HG03025 (cell line): ENCODE results near the gene NARF.
"Not testable (repeated sequence)": the region's sequence is repeated elsewhere in the genome, so short reads cannot be mapped to it uniquely, and the experiment has no call there.

Source experiments
- ATAC-seq: cut with Tn5 transposase; IDR thresholded peaks from one replicate; pipeline ENCODE4 v1.9.1; 2021; ENCODE audit warnings: mild to moderate bottlenecking, moderate library complexity; ENCODE audit not compliant: unreplicated experiment, low FRiP score

The NARF gene

GRCh38 chr17:82458179-82458884 is at the start of gene NARF:
Gene NARF, plus strand, starts transcription at chr17:82458741. Its CDS starts 63 bp downstream, at chr17:82458804.
- peak; percentile 87 for ATAC-seq

DNA sequence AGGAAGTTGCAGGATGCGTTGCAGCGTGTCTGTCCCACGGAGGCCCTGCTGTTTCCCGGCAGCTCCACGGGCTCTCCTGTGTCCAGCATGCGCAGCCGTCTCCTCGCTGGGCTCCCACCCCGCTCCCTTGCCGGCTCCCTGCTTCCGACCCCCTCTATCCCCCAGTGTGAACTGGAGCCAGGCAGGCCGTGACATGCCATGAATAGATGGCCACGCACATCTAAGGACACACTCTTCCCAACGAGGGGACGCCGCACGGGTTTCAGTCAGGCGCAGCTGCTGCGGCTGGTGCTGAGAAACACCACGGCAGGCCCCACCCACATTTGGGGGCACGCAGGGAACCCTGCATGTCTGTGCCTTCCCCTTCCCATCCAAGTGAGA is 49.6 kb upstream of the NARF start:
- ATAC-seq, result no peak

DNA sequence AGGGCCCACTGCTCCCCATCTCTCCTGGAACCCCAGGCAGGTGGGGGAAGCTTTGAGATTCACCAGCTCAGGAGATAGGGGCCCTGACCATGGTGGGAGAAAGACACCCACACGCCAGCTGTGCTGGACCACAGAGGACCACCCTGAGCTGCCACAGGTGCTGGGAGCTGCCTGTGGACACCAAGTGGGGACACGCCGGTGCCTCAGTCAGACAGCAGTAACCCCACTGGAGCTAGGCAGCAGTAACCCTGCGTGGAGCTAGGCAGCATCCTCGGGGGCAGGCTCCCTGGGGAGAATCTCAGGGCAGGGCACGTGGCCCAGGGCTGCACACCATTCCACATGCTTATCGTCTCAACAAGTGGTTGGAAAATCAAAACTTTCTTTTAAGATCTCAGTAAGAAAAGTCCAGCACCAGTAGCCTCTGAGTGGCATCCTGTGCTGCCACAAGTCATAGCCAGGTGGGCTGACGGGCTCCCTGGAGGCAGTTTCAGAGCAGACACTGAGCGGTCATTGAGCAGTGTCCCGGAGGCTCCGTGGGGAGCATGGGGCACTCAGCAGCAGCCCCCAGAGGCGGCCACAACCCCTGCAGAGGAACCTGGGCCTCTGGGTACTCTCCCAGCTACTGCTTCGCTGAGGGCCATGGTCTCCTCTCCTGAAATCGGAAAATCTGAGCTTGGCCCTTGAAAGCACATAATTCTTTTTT is 48.4 kb upstream of the NARF start:
- ATAC-seq, result no peak

GRCh38 chr17:82411396-82412053 is 47.0 kb upstream of the NARF start:
- ATAC-seq, result no peak

DNA sequence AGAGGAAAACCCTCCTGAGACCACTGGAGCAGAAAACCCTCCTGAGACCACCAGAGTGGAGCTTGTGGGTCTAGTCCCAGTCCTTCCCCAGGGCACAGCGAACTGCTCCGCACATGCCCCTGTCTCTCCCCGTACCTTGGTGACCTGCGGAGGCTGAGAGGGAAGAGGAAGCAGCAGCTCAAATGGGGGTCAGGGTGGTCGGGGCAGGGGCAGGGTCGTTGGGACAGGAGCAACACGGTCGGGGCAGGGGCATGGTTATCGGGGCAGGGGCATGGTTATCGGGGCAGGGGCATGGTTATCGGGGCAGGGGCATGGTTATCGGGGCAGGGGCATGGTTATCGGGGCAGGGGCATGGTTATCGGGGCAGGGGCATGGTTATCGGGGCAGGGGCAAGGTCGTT is 46.5 kb upstream of the NARF start:
- not testable (repeated sequence) for ATAC-seq

GRCh38 chr17:82412535-82413520 is 45.7 kb upstream of the NARF start:
- ATAC-seq, result no peak

- ATAC-seq, result no peak
Observed at GRCh38 chr17:82414548-82415281, 43.8 kb upstream of the NARF start.

- no peak for ATAC-seq
Observed at GRCh38 chr17:82415336-82415735, 43.2 kb upstream of the NARF start.

- no peak for ATAC-seq
Observed at GRCh38 chr17:82415786-82416185, 42.8 kb upstream of the NARF start.

- ATAC-seq, result no peak
Observed at GRCh38 chr17:82416264-82416663, 42.3 kb upstream of the NARF start.

DNA sequence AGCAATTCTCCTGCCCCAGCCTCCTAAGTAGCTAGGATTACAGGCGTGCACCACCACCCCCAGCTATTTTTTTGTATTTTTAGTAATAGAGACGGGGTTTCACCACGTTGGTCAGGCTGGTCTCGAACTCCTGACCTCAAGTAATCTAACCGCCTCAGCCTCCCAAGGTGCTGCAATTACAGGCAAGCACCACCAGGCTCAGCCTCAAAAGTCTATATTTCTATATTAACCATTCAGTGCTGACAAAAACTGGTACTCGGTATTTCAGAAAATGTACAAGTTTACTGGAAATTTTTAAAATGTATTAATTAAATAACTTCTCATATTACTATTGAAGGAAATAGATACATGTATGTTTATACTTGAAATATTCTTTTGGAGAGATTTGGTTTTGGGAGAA is 41.8 kb upstream of the NARF start:
- no peak for ATAC-seq

- ATAC-seq, result peak; percentile 78
Observed at GRCh38 chr17:82418001-82418986, 40.2 kb upstream of the NARF start, which contains the start of the genes HEXD and OGFOD3. Gene HEXD, plus strand, starts transcription at chr17:82418347. Its CDS starts 1,453 bp downstream, at chr17:82419800. Gene OGFOD3, minus strand, starts transcription at chr17:82418586. Its CDS starts 101 bp downstream, at chr17:82418485.

- ATAC-seq, result no peak
Observed at GRCh38 chr17:82419540-82419939, 39.0 kb upstream of the NARF start.

GRCh38 chr17:82424001-82424862 is 34.3 kb upstream of the NARF start:
- ATAC-seq, result no peak

DNA sequence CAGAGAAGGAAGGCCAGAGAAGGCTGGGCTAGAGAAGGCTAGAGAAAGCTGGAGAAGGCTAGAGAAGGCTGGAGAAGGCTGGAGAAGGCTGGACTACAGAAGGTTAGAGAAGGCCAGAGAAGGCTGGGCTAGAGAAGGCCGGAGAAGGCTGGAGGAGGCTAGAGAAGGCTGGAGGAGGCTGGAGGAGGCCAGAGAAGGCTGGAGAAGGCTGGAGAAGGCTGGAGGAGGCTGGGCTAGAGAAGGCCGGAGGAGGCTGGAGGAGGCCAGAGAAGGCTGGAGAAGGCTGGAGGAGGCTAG is 33.7 kb upstream of the NARF start:
- no peak for ATAC-seq

- no peak for ATAC-seq
Observed at GRCh38 chr17:82428546-82428945, 30.0 kb upstream of the NARF start.

GRCh38 chr17:82429824-82430223 is 28.7 kb upstream of the NARF start:
- ATAC-seq, result no peak

DNA sequence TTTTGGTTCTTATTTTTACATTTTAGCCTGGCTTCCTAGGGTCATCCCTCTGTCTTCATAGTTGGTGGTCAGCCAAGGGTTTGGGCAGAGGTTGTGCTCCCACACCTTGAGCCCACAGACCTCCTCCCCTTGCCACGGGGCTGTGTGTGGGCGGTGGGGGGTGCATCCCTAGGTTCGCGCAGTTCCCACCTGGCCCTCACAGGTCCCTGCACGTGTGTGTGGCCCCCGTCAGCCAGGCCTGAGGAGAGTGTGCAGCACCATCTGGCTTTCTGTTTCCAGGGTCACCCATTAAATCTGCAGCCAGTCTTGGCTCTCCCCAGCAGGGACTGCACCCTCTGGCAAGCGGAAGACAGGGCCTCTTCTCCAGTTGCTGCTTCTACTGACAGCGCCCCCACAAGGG is 26.5 kb upstream of the NARF start:
- no peak for ATAC-seq
